Upper lobe of left lung (tissue), 6 donors: ENCODE results near the gene C2orf72. TPM values are rescaled to one million over a fixed set of nuclear protein-coding genes. Genes with fewer than 3 reads are reported as not detected.

Experiments
- ATAC-seq, 2 donors: fragments of 200-7000 bp; cut with Tn5 transposase; one replicate each; pipeline ENCODE4 v1.9.1; 2022; ENCODE audit warnings: mild to moderate bottlenecking in 2 of 2, moderate library complexity in 2 of 2; ENCODE audit not compliant: low FRiP score in 2 of 2
- DNase-seq, 2 donors: peaks; one replicate each; pipeline ENCODE4 v3.0.0-alpha.2; 2019 to 2020
- H3K27ac ChIP-seq, 4 donors: fragments of 200-600 bp; sonication (generic); one replicate each; pipeline ENCODE4 v1.5.1; 2016 to 2019
- H3K27me3 ChIP-seq, 4 donors: fragments of 200-600 bp; sonication (generic); one replicate each; pipeline ENCODE4 v1.5.1; 2017 to 2019
- H3K36me3 ChIP-seq, 4 donors: fragments of 200-600 bp; sonication (generic); one replicate each; pipeline ENCODE4 v1.5.1; 2016 to 2019
- H3K4me1 ChIP-seq, 4 donors: fragments of 200-600 bp; sonication (generic); one replicate each; pipeline ENCODE4 v1.5.1; 2018 to 2019
- H3K4me3 ChIP-seq, 4 donors: fragments of 200-600 bp; sonication (generic); one replicate each; pipeline ENCODE4 v1.5.1; 2017 to 2019; ENCODE audit warnings: mild to moderate bottlenecking in 2 of 4, moderate library complexity in 1 of 4
- H3K9me3 ChIP-seq, 4 donors: fragments of 200-600 bp; sonication (generic); one replicate each; pipeline ENCODE4 v1.5.1; 2018 to 2019
- EP300 ChIP-seq, 4 donors: sonication (generic); formaldehyde crosslinking; IDR thresholded peaks; one replicate each; pipeline ENCODE4 v1.5.1; 2017; ENCODE audit warnings: antibody characterized with exemption in 4 of 4, control low read depth in 2 of 4
- POLR2A ChIP-seq, 4 donors: fragments of 450-650 bp; IDR thresholded peaks; one replicate each; pipeline ENCODE4 v1.5.1; 2016 to 2017; ENCODE audit warnings: antibody characterized with exemption in 4 of 4, mild to moderate bottlenecking in 2 of 4
- POLR2AphosphoS5 ChIP-seq, 2 donors: sonication (generic); formaldehyde crosslinking; IDR thresholded peaks; one replicate each; pipeline ENCODE4 v1.5.1; 2017; ENCODE audit warnings: antibody characterized with exemption in 2 of 2
- WGBS, 2 donors: methylation state at CpG; one replicate each; pipeline ENCODE4 v1.1.5; 2017 to 2018; 5-methylcytosine and 5-hydroxymethylcytosine counted together
- total RNA-seq, 6 donors: library from RNA; depleted of rRNA in 4 of 6; stranded (reverse); fragments of >200 nt in 4 of 6; gene quantifications; one replicate each; pipeline versions ENCODE4 v1.1.0 to v1.2.1, GENCODE V29; 2016 to 2021
- TF ChIP-seq, protein P1 (sequence below), 6 experiments: fragments of 450-650 bp in 4 of 6; fragments of 200-600 bp in 2 of 6; sonication (generic) in 2 of 6; IDR thresholded peaks; one replicate each; pipeline ENCODE4 v1.5.1; 2016 to 2019; ENCODE audit warnings: antibody characterized with exemption in 6 of 6
- donor health status: DM: no; HTN: no; CAD: no; lungs with moderate emphysema.
- donor health status: DM: no; HTN: yes; CAD: no; lungs with severe emphysema.

The C2orf72 gene
- total RNA-seq, 6 donors from 2014 or later, result 0.37 to 0.84 (median 0.61) TPM; not detected in 3

DNA sequence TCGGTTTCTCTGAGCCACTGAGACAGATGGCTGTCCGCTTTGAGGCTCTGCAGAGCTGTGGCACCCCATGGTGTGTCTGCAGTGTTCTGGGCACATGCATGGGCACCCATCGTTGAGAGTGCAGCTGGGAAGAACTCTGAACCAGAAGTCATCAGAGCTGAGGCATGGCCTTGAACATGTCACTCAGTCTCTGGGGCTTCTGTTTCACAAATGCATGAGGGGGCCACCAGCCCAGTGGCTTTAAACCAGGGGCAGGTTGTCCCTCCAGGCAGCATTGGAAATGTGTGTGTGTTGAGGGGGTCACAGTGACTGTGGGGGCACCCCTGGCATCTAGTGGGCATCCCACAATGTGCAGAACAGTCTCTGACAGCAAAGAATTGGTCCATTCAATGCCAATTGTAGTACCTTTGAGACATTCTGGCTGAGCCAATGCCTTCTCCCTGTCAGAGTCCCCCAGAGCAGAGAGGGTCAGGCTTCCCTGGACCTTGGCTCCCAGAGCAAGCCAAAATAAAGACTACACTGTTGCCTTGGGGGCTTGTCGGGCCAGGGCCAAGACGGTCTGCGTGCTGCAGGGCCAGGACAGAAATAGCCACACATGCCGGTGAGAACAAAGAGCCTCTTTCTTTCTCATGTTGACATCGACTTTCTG lies 10.1 kb downstream of the C2orf72 start:
- H3K36me3 ChIP-seq, result no peaks in the 10 kb centered on the region
- no peak overlapping the region for H3K4me3 ChIP-seq
- ATAC-seq, result no peak
- H3K9me3 ChIP-seq, result no peaks in the 10 kb centered on the region
- DNase-seq, result no peak
- H3K27me3 ChIP-seq, result no peaks in the 10 kb centered on the region
- no peak overlapping the region for H3K27ac ChIP-seq
- TF ChIP-seq POLR2AphosphoS5 (IDR thresholded peaks at IDR 0.05) (no peak), POLR2A (IDR thresholded peaks at IDR 0.05) (no peak), EP300 (IDR thresholded peaks at IDR 0.05) (no peak)
- TF ChIP-seq, protein P1, sequence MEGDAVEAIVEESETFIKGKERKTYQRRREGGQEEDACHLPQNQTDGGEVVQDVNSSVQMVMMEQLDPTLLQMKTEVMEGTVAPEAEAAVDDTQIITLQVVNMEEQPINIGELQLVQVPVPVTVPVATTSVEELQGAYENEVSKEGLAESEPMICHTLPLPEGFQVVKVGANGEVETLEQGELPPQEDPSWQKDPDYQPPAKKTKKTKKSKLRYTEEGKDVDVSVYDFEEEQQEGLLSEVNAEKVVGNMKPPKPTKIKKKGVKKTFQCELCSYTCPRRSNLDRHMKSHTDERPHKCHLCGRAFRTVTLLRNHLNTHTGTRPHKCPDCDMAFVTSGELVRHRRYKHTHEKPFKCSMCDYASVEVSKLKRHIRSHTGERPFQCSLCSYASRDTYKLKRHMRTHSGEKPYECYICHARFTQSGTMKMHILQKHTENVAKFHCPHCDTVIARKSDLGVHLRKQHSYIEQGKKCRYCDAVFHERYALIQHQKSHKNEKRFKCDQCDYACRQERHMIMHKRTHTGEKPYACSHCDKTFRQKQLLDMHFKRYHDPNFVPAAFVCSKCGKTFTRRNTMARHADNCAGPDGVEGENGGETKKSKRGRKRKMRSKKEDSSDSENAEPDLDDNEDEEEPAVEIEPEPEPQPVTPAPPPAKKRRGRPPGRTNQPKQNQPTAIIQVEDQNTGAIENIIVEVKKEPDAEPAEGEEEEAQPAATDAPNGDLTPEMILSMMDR (IDR thresholded peaks at IDR 0.05), result no peak
- 52 to 70% methylated on average over 6 to 8 of the region's 8 CpGs for WGBS, 2 donors
- H3K4me1 ChIP-seq, result peaks cover 0 to 6% (median 4%) of the 10 kb centered on the region in 4 donors

DNA sequence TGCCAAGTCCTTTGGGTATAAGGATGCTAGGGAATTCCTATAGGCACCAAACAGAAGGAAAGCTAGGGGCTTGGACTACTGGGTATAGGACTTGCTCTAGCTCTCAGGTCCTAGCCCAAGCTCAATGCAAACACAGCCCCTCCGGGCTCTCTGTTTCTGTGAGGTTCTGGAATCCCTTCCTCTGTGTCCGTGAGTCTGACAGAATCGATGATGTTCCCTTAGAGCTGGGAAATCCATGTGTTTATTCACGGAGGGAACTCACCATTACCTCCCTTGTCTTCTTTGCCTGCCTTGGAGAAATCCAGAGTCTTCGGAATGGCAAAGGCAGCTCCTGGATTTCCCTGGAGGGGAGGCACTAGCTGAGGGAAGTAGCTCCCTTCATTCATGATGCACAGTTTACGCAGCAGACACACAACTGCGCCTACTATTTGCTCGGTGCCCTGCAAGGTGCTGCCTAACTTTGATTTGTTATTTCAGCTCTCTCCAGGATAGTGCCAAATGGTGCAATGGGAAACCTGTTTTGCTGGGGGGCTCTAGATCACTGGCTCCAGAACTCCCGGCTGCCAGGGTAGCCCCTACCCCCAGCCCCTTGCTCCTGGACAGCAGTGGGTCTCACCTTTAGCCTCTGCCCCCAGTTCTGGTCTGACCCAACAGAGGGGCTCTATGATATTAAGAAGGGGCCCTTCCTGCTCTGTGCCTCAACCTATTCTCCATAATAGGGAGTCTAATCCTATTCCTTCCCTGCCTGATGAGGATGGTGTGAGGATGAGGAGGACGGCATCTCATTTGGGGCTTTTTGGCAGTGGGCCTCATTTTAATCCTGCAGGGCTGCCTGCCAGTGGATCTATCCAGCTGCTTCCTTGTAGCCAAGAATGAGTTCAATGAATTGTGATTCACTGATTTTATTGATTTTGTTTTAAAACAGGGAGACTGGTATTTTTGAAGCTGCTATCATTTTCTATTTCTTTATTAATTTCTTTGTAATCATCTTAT lies 10.9 kb downstream of the C2orf72 start:
- TF ChIP-seq, protein P1 (IDR thresholded peaks at IDR 0.05), result no peak
- DNase-seq (no peak), ATAC-seq (no peak)
- H3K4me1 ChIP-seq, result peaks cover 0 to 14% (median 6%) of the 10 kb centered on the region in 4 donors
- no peaks in the 10 kb centered on the region for H3K36me3 ChIP-seq
- no peaks in the 10 kb centered on the region for H3K27me3 ChIP-seq
- no peak overlapping the region for H3K4me3 ChIP-seq
- 72 to 73% methylated on average over 7 to 10 of the region's 10 CpGs for WGBS, 2 donors
- H3K27ac ChIP-seq, result no peak overlapping the region
- H3K9me3 ChIP-seq, result no peaks in the 10 kb centered on the region

DNA sequence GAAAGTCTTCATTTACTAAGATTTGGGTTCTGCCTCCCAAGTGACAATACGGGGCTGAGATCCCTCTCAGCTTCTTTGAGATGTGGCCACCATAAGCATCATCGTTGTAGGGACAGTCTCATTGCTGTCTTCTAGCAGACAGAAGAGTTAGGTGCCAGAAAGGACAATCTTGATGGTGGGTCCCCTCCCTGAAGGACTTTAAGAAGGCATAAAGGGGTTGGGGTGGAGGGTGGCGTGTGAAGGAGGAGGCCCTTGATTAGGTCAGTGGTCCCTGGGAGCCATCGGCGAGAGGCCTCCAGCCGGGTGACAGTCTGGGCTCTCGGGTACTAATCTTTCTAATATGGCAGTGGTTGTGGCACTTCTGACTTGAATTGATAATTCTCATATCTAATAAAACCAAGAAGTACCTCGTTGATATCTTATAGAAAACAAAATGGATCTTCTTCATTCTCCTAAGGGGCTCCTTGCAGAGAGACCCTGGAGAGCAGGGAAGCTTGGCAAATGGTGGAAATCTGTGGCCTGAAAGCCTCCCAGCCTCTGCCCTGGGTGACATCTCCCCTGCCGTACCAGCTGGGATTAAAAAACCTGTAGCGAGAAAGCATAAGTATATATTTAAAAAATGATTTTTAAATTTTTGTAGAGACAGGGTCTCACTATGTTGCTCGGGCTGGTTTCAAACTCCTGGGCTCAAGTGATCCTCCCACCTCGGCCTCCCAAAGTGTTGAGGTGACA lies 12.1 kb downstream of the C2orf72 start:
- 84 to 85% methylated on average over 12 of the region's 12 CpGs for WGBS, 2 donors
- H3K36me3 ChIP-seq, result no peaks in the 10 kb centered on the region
- H3K27me3 ChIP-seq, result no peaks in the 10 kb centered on the region
- ATAC-seq (no peak), DNase-seq (no peak)
- no peaks in the 10 kb centered on the region for H3K9me3 ChIP-seq
- peaks cover 0 to 14% (median 6%) of the 10 kb centered on the region in 4 donors for H3K4me1 ChIP-seq
- no peak overlapping the region for H3K27ac ChIP-seq
- no peak overlapping the region for H3K4me3 ChIP-seq
- no peak for TF ChIP-seq POLR2AphosphoS5 (IDR thresholded peaks at IDR 0.05)
- TF ChIP-seq EP300 (IDR thresholded peaks at IDR 0.05), result no peak
- TF ChIP-seq, protein P1 (IDR thresholded peaks at IDR 0.05), result no peak
- TF ChIP-seq POLR2A (IDR thresholded peaks at IDR 0.05), result no peak

DNA sequence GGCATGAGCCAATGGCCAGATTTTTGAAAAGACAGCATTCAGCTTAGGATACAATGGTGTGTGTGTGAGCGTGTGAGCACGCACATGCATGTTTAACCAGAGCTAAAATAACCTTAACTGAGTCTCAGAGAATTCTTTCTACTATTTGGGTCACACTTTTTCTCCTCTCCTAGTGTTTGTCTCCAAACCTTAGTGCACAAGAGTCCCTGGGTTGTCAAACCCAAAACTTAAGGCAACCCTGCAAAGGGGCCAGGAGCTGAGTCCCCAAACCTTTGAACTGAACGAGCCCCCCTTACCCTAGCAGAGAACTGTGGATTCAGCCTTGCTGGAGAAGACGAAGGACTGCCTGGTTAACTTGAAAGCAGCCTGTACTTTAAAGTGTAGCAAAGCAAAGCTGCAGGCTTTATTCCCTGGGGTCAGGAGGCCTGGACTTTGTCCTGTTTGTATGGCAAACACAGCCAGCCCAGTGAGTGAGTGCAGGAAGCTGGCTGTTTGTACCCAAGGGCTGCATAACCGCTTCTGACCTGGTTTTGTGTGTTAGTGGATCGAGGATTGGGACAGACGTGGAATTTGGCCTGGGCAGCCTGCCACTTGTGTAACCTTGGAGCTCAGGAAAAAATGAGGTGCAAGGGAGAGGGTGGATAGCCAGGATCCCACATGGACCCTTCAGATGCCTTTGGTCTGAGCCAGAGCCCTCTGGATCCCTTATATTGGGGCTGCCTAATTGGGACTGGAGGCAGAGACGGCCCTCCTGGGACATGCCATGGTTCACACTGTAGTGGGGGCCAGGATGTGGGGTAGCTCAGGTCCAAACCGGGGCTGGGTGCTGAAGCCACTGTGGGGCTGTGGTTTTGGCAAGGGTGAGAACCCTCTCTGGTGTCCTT lies 12.9 kb downstream of the C2orf72 start:
- no peaks in the 10 kb centered on the region for H3K36me3 ChIP-seq
- ATAC-seq, result no peak
- TF ChIP-seq POLR2A (IDR thresholded peaks at IDR 0.05), result no peak
- no peak for TF ChIP-seq EP300 (IDR thresholded peaks at IDR 0.05)
- TF ChIP-seq, protein P1 (IDR thresholded peaks at IDR 0.05), result no peak
- no peak for TF ChIP-seq POLR2AphosphoS5 (IDR thresholded peaks at IDR 0.05)
- no peaks in the 10 kb centered on the region for H3K9me3 ChIP-seq
- H3K27ac ChIP-seq, result no peak overlapping the region
- H3K4me3 ChIP-seq, result no peak overlapping the region
- H3K4me1 ChIP-seq, result peaks cover 0 to 14% (median 6%) of the 10 kb centered on the region in 4 donors
- WGBS, 2 donors, result 51 to 70% methylated on average over 9 of the region's 9 CpGs
- no peak for DNase-seq
- no peaks in the 10 kb centered on the region for H3K27me3 ChIP-seq
